SU-DHL-6 (cell line): ENCODE data around the gene FOS.

Source experiments
- H2AFZ ChIP-seq: fragments of 200-600 bp; sonication (generic); 2 replicates; pipeline ENCODE4 v1.6.1; 2014; ENCODE audit warnings: low read depth, mild to moderate bottlenecking, moderate library complexity, mixed read lengths, antibody characterized with exemption, low read length; ENCODE audit not compliant: severe bottlenecking
- H3F3A ChIP-seq: fragments of 200-600 bp; shearing (Covaris generic); 2 replicates; pipeline ENCODE4 v1.6.0; 2016; ENCODE audit warnings: antibody characterized with exemption, mild to moderate bottlenecking; ENCODE audit not compliant: insufficient read depth
- H3K27ac ChIP-seq: fragments of 200-600 bp; sonication (generic); 2 replicates; pipeline ENCODE4 v1.5.1; 2016; ENCODE audit warnings: low read depth, mild to moderate bottlenecking, low read length, moderate library complexity, mixed read lengths
- H3K27me3 ChIP-seq: fragments of 200-600 bp; sonication (generic), shearing (Covaris generic); 2 replicates; pipeline ENCODE4 v1.6.0; 2014; ENCODE audit warnings: mild to moderate bottlenecking, low read length
- H3K36me3 ChIP-seq: fragments of 200-600 bp; sonication (generic); 2 replicates; pipeline ENCODE4 v1.6.1; 2014; ENCODE audit warnings: mild to moderate bottlenecking, low read length, mixed read lengths
- H3K4me2 ChIP-seq: fragments of 300-600, 200-600 bp; shearing (Covaris generic), sonication (generic); 2 replicates; pipeline ENCODE4 v1.6.0; 2014; ENCODE audit warnings: low read length, low read depth, mild to moderate bottlenecking; ENCODE audit not compliant: poor library complexity, severe bottlenecking
- H3K4me3 ChIP-seq: fragments of 200-600 bp; sonication (generic); 2 replicates; pipeline ENCODE4 v1.5.1; 2014; ENCODE audit warnings: antibody characterized with exemption, low read length, mild to moderate bottlenecking, mixed read lengths; ENCODE audit not compliant: insufficient read depth, poor library complexity, severe bottlenecking
- H3K79me2 ChIP-seq: fragments of 200-600 bp; sonication (generic); 2 replicates; pipeline ENCODE4 v1.6.1; 2014; ENCODE audit warnings: mild to moderate bottlenecking, low read length, moderate library complexity; ENCODE audit not compliant: insufficient read depth
- H3K9ac ChIP-seq: fragments of 200-600 bp; sonication (generic); 2 replicates; pipeline ENCODE4 v1.7.0; 2014; ENCODE audit warnings: mild to moderate bottlenecking, low read length
- H3K9me2 ChIP-seq: fragments of 200-600 bp; sonication (generic); replicated peaks from 2 replicates; pipeline ENCODE4 v1.6.1; 2014; ENCODE audit warnings: low read length; ENCODE audit not compliant: insufficient read depth
- H3K9me3 ChIP-seq: fragments of 200-600 bp; sonication (generic); 2 replicates; pipeline ENCODE4 v1.6.1; 2014; ENCODE audit warnings: low read length, mixed read lengths; ENCODE audit not compliant: insufficient read depth
- H4K20me1 ChIP-seq: fragments of 200-600 bp; sonication (generic); 2 replicates; pipeline ENCODE4 v1.6.1; 2014; ENCODE audit warnings: low read depth, mild to moderate bottlenecking, antibody characterized with exemption, low read length, moderate library complexity, mixed read lengths
- CTCF ChIP-seq: fragments of 200-600 bp; sonication (generic); IDR thresholded peaks from one replicate; pipeline ENCODE4 v1.5.1; 2017; ENCODE audit warnings: antibody characterized with exemption, mild to moderate bottlenecking, low read length, moderate library complexity; ENCODE audit not compliant: insufficient read depth, poor library complexity, severe bottlenecking
- EZH2phosphoT487 ChIP-seq: fragments of 200-600 bp; sonication (generic), shearing (Covaris generic); conservative IDR thresholded peaks from 2 replicates; pipeline ENCODE4 v1.6.1; 2018; ENCODE audit warnings: mild to moderate bottlenecking, antibody characterized with exemption, low read length, moderate library complexity, mixed read lengths

FOS gene

GRCh38 chr14:75329369-75329768, 50.7 kb downstream of the FOS start:
- Histone ChIP-seq H3K4me3 (no peak overlapping the region), H4K20me1 (no peaks in the 10 kb centered on the region), H3K9ac (no peak overlapping the region), H3K36me3 (no peaks in the 10 kb centered on the region), H3K9me2 (no peaks in the 10 kb centered on the region), H3K4me2 (no peak overlapping the region), H3F3A (no peaks in the 10 kb centered on the region), H3K27me3 (no peaks in the 10 kb centered on the region), H3K9me3 (no peaks in the 10 kb centered on the region), H3K27ac (no peak overlapping the region), H2AFZ (no peak overlapping the region), H3K79me2 (no peaks in the 10 kb centered on the region)
- TF ChIP-seq EZH2phosphoT487 (no peak), CTCF (no peak)

GRCh38 chr14:75331471-75331870, 52.8 kb downstream of the FOS start:
- Histone ChIP-seq H3K36me3 (no peaks in the 10 kb centered on the region), H4K20me1 (no peaks in the 10 kb centered on the region), H3K9me3 (no peaks in the 10 kb centered on the region), H2AFZ (no peak overlapping the region), H3K79me2 (no peaks in the 10 kb centered on the region), H3K27ac (no peak overlapping the region), H3K27me3 (no peaks in the 10 kb centered on the region), H3K9me2 (no peaks in the 10 kb centered on the region), H3K4me2 (no peak overlapping the region), H3K4me3 (no peak overlapping the region), H3K9ac (no peak overlapping the region), H3F3A (no peaks in the 10 kb centered on the region)
- no peak for TF ChIP-seq EZH2phosphoT487
- no peak for TF ChIP-seq CTCF
